Esophagus muscularis mucosa (tissue), 3 donors: ENCODE measurements around the gene PPA1.

Experiments
- POLR2A ChIP-seq: fragments of 450-650 bp; IDR thresholded peaks from one replicate; pipeline ENCODE4 v1.6.1; 2017; ENCODE audit warnings: antibody characterized with exemption, moderate library complexity, mild to moderate bottlenecking, low read depth
- TF ChIP-seq, protein P1 (sequence below), 3 experiments: fragments of 200-600 bp in 2 of 3; fragments of 450-650 bp in 1 of 3; sonication (generic) in 2 of 3; IDR thresholded peaks; one replicate each; pipeline ENCODE4 v1.5.1; 2017 to 2019; ENCODE audit warnings: antibody characterized with exemption in 3 of 3, mild to moderate bottlenecking in 2 of 3, moderate library complexity in 1 of 3

DNA sequence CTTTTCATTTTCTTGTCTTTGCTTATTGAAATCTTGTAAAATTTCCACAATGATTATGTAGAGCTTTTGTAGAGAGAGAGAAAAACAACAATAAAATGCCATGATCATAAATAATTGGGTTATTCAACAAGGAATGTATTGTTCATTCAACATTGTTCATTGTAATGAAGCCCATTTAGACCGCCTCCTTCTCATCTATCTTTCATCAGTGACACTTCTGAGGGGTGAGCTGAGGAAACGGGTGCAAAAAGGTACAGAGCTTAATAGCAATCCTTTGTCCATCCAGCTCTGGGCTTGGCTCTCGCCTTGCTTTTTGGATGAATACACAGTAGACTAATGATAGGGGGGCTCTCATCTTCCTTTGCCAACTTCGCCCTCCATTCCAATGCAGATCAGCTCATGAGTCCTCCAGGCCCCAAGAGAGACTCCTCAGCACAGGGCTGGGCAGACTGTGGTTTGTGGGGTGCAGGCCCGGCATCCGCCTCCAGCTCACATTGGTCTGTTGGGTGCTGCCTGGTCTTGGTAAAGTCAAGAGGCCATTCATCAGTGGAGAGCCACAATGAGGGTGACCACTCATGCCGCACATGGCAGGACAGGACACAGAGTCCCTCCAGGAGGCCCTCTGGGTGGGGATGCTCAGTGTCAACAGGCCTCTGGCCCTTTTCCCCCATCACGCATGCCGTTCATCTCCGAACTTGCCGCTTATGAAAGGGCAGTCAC is 17.9 kb upstream of the PPA1 start:
- no peak for TF ChIP-seq POLR2A
- TF ChIP-seq, protein P1, sequence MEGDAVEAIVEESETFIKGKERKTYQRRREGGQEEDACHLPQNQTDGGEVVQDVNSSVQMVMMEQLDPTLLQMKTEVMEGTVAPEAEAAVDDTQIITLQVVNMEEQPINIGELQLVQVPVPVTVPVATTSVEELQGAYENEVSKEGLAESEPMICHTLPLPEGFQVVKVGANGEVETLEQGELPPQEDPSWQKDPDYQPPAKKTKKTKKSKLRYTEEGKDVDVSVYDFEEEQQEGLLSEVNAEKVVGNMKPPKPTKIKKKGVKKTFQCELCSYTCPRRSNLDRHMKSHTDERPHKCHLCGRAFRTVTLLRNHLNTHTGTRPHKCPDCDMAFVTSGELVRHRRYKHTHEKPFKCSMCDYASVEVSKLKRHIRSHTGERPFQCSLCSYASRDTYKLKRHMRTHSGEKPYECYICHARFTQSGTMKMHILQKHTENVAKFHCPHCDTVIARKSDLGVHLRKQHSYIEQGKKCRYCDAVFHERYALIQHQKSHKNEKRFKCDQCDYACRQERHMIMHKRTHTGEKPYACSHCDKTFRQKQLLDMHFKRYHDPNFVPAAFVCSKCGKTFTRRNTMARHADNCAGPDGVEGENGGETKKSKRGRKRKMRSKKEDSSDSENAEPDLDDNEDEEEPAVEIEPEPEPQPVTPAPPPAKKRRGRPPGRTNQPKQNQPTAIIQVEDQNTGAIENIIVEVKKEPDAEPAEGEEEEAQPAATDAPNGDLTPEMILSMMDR (IDR thresholded peaks at IDR 0.05), result no peak
